ENCODE results near the gene UNC79.

Gene UNC79

GRCh38 chr14:93582516-93582915 lies 151.8 kb downstream of the UNC79 start:
- Mint-ChIP-seq H3K4me1 (no peaks in the 10 kb centered on the region), H3K27ac (ENCODE audit: low read depth) (no peak overlapping the region), H3K27me3 (peaks cover 50% of the 10 kb centered on the region), H3K9me3 (no peaks in the 10 kb centered on the region), H3K36me3 (ENCODE audit: insufficient read depth) (peaks cover under 1% of the 10 kb centered on the region), H3K4me3 (no peak overlapping the region)
- DNase-seq (ENCODE audit: low spot score in 2 of 2), result no peak
- no peak for ATAC-seq (replicated peaks; ENCODE audit: extremely low read depth, poor library complexity, severe bottlenecking)

GRCh38 chr14:93587330-93587729 lies 156.6 kb downstream of the UNC79 start:
- Mint-ChIP-seq H3K36me3 (ENCODE audit: insufficient read depth) (peaks cover 2% of the 10 kb centered on the region), H3K27me3 (peaks cover 37% of the 10 kb centered on the region), H3K27ac (ENCODE audit: low read depth) (no peak overlapping the region), H3K9me3 (no peaks in the 10 kb centered on the region), H3K4me1 (no peaks in the 10 kb centered on the region), H3K4me3 (no peak overlapping the region)
- DNase-seq (ENCODE audit: low spot score in 2 of 2) (no peak), ATAC-seq (replicated peaks; ENCODE audit: extremely low read depth, poor library complexity, severe bottlenecking) (no peak)

- ATAC-seq (replicated peaks; ENCODE audit: extremely low read depth, poor library complexity, severe bottlenecking), result no peak
- no peak overlapping the region for H3K27ac Mint-ChIP-seq (ENCODE audit: low read depth)
Observed at GRCh38 chr14:93591506-93591905, 160.8 kb downstream of the UNC79 start.

GRCh38 chr14:93592786-93593185 lies 162.0 kb downstream of the UNC79 start:
- H3K27ac Mint-ChIP-seq (ENCODE audit: low read depth), result no peak overlapping the region
- H3K4me3 Mint-ChIP-seq, result no peak overlapping the region
- H3K27me3 Mint-ChIP-seq, result peaks cover 58% of the 10 kb centered on the region
- no peaks in the 10 kb centered on the region for H3K4me1 Mint-ChIP-seq
- H3K9me3 Mint-ChIP-seq, result no peaks in the 10 kb centered on the region
- no peak for ATAC-seq (replicated peaks; ENCODE audit: extremely low read depth, poor library complexity, severe bottlenecking)
- DNase-seq (ENCODE audit: low spot score in 2 of 2), result no peak
- H3K36me3 Mint-ChIP-seq (ENCODE audit: insufficient read depth), result no peaks in the 10 kb centered on the region

More at GRCh38 chr14:93591506-93591905, 160.8 kb downstream of the UNC79 start:
- no peaks in the 10 kb centered on the region for H3K4me1 Mint-ChIP-seq
- peaks cover 59% of the 10 kb centered on the region for H3K27me3 Mint-ChIP-seq
- no peak overlapping the region for H3K4me3 Mint-ChIP-seq
- H3K9me3 Mint-ChIP-seq, result no peaks in the 10 kb centered on the region
- no peak for DNase-seq (ENCODE audit: low spot score in 2 of 2)
- peaks cover 2% of the 10 kb centered on the region for H3K36me3 Mint-ChIP-seq (ENCODE audit: insufficient read depth)

GRCh38 chr14:93606091-93606490 lies 175.4 kb downstream of the UNC79 start:
- Mint-ChIP-seq H3K27me3 (peaks cover 63% of the 10 kb centered on the region), H3K4me3 (no peak overlapping the region), H3K4me1 (no peaks in the 10 kb centered on the region), H3K27ac (ENCODE audit: low read depth) (no peak overlapping the region), H3K9me3 (no peaks in the 10 kb centered on the region), H3K36me3 (ENCODE audit: insufficient read depth) (no peaks in the 10 kb centered on the region)
- DNase-seq (ENCODE audit: low spot score in 2 of 2) (no peak), ATAC-seq (replicated peaks; ENCODE audit: extremely low read depth, poor library complexity, severe bottlenecking) (no peak)

- H3K4me3 Mint-ChIP-seq, result no peak overlapping the region
- H3K36me3 Mint-ChIP-seq (ENCODE audit: insufficient read depth), result no peaks in the 10 kb centered on the region
- no peak for ATAC-seq (replicated peaks; ENCODE audit: extremely low read depth, poor library complexity, severe bottlenecking)
- no peak for DNase-seq (ENCODE audit: low spot score in 2 of 2)
- no peak overlapping the region for H3K27ac Mint-ChIP-seq (ENCODE audit: low read depth)
- H3K9me3 Mint-ChIP-seq, result no peaks in the 10 kb centered on the region
- peaks cover 36% of the 10 kb centered on the region for H3K27me3 Mint-ChIP-seq
- H3K4me1 Mint-ChIP-seq, result no peaks in the 10 kb centered on the region
Observed at GRCh38 chr14:93619176-93619793, 188.5 kb downstream of the UNC79 start.

- H3K27me3 Mint-ChIP-seq, result peaks cover 62% of the 10 kb centered on the region
Observed at GRCh38 chr14:93628048-93628447, 197.3 kb downstream of the UNC79 start.

GRCh38 chr14:93629643-93630042 lies 198.9 kb downstream of the UNC79 start:
- H3K27ac Mint-ChIP-seq (ENCODE audit: low read depth), result no peak overlapping the region
- no peaks in the 10 kb centered on the region for H3K36me3 Mint-ChIP-seq (ENCODE audit: insufficient read depth)
- no peaks in the 10 kb centered on the region for H3K4me1 Mint-ChIP-seq
- DNase-seq (ENCODE audit: low spot score in 2 of 2), result no peak
- H3K4me3 Mint-ChIP-seq, result no peak overlapping the region
- peaks cover 59% of the 10 kb centered on the region for H3K27me3 Mint-ChIP-seq
- no peaks in the 10 kb centered on the region for H3K9me3 Mint-ChIP-seq
- ATAC-seq (replicated peaks; ENCODE audit: extremely low read depth, poor library complexity, severe bottlenecking), result no peak

More at GRCh38 chr14:93628048-93628447, 197.3 kb downstream of the UNC79 start:
- Mint-ChIP-seq H3K4me3 (no peak overlapping the region), H3K27ac (ENCODE audit: low read depth) (no peak overlapping the region), H3K4me1 (no peaks in the 10 kb centered on the region), H3K9me3 (no peaks in the 10 kb centered on the region), H3K36me3 (ENCODE audit: insufficient read depth) (no peaks in the 10 kb centered on the region)
- ATAC-seq (replicated peaks; ENCODE audit: extremely low read depth, poor library complexity, severe bottlenecking) (no peak), DNase-seq (ENCODE audit: low spot score in 2 of 2) (no peak)

GRCh38 chr14:93638790-93639189 lies 208.1 kb downstream of the UNC79 start:
- Mint-ChIP-seq H3K27ac (ENCODE audit: low read depth) (no peak overlapping the region), H3K4me1 (no peaks in the 10 kb centered on the region), H3K36me3 (ENCODE audit: insufficient read depth) (peaks cover 3% of the 10 kb centered on the region), H3K27me3 (peaks cover 78% of the 10 kb centered on the region), H3K4me3 (no peak overlapping the region), H3K9me3 (no peaks in the 10 kb centered on the region)
- no peak for DNase-seq (ENCODE audit: low spot score in 2 of 2)
- no peak for ATAC-seq (replicated peaks; ENCODE audit: extremely low read depth, poor library complexity, severe bottlenecking)

- Mint-ChIP-seq H3K36me3 (ENCODE audit: insufficient read depth) (no peaks in the 10 kb centered on the region), H3K4me3 (no peak overlapping the region), H3K9me3 (no peaks in the 10 kb centered on the region), H3K4me1 (no peaks in the 10 kb centered on the region), H3K27ac (ENCODE audit: low read depth) (no peak overlapping the region), H3K27me3 (peaks cover 70% of the 10 kb centered on the region)
- ATAC-seq (replicated peaks; ENCODE audit: extremely low read depth, poor library complexity, severe bottlenecking) (no peak), DNase-seq (ENCODE audit: low spot score in 2 of 2) (no peak)
Observed at GRCh38 chr14:93643127-93643526, 212.4 kb downstream of the UNC79 start.

GRCh38 chr14:93643676-93644075 lies 212.9 kb downstream of the UNC79 start:
- H3K9me3 Mint-ChIP-seq, result no peaks in the 10 kb centered on the region
- no peaks in the 10 kb centered on the region for H3K36me3 Mint-ChIP-seq (ENCODE audit: insufficient read depth)
- H3K4me3 Mint-ChIP-seq, result no peak overlapping the region
- peaks cover 70% of the 10 kb centered on the region for H3K27me3 Mint-ChIP-seq
- no peak for DNase-seq (ENCODE audit: low spot score in 2 of 2)
- H3K27ac Mint-ChIP-seq (ENCODE audit: low read depth), result no peak overlapping the region
- H3K4me1 Mint-ChIP-seq, result no peaks in the 10 kb centered on the region
- ATAC-seq (replicated peaks; ENCODE audit: extremely low read depth, poor library complexity, severe bottlenecking), result no peak

- Mint-ChIP-seq H3K27ac (ENCODE audit: low read depth) (no peak overlapping the region), H3K36me3 (ENCODE audit: insufficient read depth) (no peaks in the 10 kb centered on the region), H3K4me1 (no peaks in the 10 kb centered on the region), H3K9me3 (no peaks in the 10 kb centered on the region), H3K27me3 (peaks cover 59% of the 10 kb centered on the region), H3K4me3 (no peak overlapping the region)
- DNase-seq (ENCODE audit: low spot score in 2 of 2) (no peak), ATAC-seq (replicated peaks; ENCODE audit: extremely low read depth, poor library complexity, severe bottlenecking) (no peak)
Observed at GRCh38 chr14:93645200-93645599, 214.5 kb downstream of the UNC79 start.

GRCh38 chr14:93648440-93649168 lies 217.9 kb downstream of the UNC79 start:
- Mint-ChIP-seq H3K4me1 (no peaks in the 10 kb centered on the region), H3K36me3 (ENCODE audit: insufficient read depth) (no peaks in the 10 kb centered on the region), H3K27me3 (peaks cover 50% of the 10 kb centered on the region), H3K9me3 (no peaks in the 10 kb centered on the region), H3K27ac (ENCODE audit: low read depth) (no peak overlapping the region), H3K4me3 (no peak overlapping the region)
- ATAC-seq (replicated peaks; ENCODE audit: extremely low read depth, poor library complexity, severe bottlenecking), result no peak
- DNase-seq (ENCODE audit: low spot score in 2 of 2), result no peak
